ENCODE measurements around the gene PMEPA1.

PMEPA1 gene

DNA sequence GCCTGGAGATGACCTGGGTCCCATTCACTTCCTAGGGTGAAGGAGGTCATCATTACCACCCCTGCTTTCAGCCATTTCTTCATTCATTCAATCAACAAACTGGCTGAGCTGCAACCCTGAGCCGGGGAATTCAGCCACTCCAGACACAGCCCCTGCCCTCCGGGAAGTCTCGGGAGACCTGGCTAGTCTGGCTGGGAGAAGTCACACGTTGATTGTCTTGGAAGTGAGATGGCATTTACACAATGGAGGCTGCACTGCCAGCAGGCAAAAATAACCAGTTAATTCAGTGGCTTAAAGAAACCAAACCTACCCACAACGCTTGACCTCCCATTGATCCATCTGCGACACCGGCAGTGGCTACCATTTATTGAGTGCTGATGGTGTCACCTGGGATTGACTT lies 2.0 kb upstream of the PMEPA1 start:
- no peak for DNase-seq (ENCODE audit: low read depth in 2 of 2)

DNA sequence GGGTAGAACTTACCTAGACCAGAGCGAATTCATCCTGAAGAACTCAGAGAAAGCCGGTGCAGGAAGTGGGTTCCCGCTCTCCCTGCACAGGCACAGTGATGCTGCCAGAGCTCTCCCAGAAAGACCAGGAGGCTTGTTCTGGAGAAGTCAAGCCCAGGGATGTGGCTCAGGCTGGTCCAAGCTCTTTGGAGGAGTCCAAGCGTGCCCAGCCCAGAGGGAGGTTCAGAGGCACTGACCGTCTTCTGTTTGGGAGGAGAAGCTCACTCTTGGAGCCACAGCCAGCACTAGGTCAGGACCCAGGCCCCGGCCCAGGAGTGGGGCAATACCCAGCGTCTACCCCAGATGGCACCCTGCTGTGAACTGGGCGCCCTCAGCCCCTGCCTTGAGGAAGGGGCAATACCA lies 1.5 kb upstream of the PMEPA1 start:
- DNase-seq (ENCODE audit: low read depth in 2 of 2): no peak

DNA sequence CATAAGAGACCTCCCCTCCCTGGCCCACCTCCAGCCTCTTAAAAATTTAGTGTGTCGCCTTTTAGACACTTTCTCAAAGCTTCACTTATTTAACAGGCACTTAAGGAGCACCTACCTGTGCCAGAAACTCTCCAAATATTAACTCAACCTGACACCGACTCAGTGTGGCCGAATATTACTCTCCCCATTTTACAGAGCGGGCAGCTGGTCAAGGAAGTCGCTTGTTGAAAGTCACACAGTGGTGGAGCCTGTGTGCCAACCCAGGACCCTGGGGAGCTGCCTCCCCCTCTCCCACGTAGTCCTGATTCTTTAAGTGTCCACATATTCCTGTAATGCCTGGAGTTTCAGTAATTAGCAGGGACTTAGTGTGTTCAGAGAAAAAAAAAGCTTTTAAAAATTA lies 1.0 kb upstream of the PMEPA1 start:
- DNase-seq (ENCODE audit: low read depth in 2 of 2): no peak

DNA sequence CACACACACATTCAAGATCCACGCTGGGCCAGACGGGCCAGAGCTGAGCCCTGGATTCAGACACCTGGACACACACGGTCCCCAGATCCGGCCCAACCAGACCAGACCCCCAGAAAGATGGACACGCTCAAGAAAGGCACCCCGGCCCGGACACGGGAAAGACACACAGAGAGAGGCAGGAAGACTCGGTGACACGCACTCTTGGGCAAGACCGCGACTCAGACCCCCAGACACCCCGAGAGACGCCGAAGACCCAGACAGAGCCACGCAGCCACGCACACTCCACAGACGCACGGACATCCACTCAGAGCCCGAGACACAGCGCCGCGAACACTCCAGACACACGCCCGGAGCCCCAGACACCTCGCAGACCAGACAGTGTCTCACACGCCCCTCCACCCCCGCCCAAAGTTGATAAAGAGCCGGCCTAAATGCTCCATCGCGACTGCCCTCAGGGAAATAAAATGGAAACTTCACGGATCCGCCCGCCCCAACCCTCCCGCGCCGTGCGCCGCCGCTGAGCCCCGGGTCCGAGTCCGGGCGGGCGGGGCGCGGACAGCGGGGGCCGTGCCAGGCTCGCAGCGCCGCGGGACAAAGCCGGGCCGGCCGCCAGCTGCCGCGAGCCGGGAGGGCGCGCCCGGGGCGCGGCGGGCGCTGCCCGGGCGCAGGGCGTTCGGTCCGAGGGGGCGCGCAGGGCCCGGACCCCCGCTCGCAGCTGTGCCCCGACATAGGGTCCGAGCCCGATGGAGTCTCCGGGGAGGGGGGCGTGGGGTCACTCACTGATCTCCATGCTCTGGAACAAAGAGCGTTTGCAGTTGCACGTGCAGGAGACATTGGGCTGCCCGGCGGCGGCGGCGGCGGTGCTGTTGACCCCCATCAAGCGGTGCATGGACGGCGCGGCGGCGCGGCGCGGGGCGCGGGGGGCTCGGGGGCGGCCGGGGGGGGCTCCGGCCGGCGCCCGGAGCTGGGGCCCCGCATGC lies 831 bp downstream of the PMEPA1 start:
- no peak for DNase-seq (ENCODE audit: low read depth in 2 of 2)

DNA sequence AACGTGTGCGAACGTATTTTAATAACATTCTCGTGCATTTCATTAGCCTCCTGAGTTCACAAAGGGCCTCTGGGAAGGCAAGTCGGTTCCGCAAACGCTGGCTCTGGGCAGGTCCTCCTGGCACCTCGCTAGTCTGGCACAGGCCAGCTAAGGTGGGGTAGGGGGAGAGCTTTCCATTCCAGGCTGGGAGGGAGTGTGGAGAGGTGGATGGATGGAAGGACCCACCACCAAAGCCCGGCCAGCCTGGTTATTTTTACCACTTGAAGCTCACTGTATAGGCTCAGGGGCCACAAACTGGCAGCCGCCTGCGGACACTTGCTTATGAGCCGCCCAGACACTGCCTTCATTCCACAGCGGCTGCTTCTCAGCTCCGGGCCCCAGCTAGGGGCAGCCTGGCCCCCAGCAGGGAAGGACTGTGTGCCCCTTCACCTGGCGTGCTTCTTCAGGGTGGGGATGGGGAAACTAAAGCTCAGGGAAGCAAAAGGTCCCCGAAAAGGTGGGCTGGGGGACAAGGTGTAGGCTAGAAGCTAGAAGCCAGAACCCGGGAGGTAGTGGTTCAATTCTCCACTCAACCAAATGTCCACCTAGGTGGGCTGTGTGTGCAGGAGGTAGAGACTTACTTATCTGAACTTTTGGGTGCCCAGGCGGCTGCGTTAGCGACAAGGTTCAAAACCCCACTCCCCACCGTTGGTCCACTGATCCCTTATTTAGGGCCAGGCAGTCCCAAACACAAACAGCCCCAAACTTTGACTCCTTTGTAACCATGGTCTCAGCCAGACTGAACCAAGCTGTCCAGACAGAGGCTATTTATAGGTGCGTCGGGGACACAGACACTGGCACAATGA lies 1.7 kb downstream of the PMEPA1 start:
- no peak for DNase-seq (ENCODE audit: low read depth in 2 of 2)

DNA sequence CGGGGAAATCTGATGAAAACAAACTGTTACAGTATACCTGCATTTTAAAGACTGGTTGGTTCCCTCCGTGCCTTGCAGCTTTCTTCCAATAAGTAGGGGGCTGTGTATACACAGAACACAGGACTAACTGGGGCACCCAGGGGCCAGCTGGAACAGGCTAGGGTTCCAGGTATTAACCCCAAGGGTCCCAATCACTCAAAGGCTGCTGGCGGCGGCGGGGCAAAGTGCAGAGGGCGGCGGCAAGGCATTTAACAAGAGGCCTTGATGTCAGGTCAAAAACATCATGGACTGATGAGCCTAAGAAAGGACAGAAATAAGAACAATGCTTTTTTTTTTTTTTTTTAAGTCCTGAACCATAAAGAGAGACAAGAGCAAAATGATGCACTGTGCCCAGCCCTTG lies 2.5 kb downstream of the PMEPA1 start:
- DNase-seq (ENCODE audit: low read depth in 2 of 2): no peak

DNA sequence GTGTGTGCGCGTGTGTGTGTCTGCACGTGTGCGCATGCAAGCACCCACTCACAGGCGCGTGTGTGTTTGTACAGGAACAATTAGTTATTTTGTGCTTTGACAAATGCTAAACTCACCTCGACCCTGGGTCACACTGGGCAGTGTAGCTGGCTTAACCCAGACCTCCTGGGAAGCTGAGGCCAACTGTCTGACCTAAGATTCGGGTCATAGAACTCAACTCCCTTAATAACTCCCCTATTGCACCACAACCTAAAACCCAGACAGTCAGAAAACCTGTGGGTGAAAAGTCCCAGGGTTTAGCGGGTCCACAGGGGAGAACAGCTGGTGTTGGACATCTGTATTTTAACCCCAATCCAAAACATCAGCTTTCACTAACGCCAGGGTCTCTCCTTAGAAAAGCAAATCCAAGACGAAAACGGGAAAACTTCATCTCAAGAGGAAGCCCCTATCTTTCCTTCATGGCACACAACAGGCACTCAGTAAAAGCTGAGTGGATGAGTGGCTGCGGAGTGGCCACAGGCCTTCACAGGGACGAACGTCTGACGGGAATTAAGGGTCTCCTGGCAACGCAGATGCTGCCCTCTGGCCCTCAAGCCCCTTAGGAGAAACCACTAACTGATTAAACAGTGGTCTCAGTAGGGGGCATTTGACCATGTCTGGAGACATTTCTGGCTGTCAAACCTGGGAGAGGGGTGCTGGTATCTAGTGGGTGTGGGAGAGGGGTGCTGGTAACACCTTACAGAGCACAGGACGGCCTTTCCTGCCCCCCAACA lies 4.5 kb downstream of the PMEPA1 start:
- no peak for DNase-seq (ENCODE audit: low read depth in 2 of 2)

DNA sequence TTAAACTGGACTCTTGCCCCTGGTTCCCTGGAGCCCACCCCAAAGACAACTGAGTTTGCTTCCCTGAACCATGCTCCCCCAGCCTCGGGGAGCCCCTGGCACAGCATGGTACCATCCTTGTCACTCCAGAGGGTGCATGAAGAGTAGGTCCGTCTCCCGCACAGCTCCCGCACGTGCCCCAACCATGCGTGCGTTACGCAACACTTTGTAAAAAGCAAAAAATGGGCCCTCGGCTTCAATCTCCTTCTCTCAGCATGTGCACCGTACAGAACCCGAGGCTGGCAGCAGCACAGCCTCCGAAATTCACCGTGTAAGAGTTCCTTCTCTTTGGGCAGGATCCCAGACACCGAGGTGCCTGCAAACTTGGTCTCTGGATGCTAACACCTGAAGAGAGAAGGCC lies 5.6 kb downstream of the PMEPA1 start:
- no peak for DNase-seq (ENCODE audit: low read depth in 2 of 2)

DNA sequence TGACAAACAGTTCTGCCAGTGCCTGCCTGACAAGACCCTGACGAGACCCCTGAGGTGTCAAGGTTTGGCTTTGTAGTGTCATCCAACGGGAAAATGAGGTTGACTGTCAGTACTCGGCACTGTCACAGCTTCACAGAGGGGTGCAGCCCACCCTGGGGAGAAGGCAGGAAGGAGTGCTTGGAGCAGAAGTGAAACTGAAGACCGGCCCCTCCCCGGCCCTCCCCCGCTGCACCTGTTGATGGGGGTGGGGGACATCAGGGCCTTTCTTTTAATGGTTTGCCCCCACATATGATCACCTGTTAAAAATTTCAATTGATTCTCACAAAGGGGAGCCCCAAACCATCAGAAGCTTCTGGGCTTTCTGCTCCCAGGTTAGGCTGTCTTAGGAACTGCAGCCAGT lies 6.8 kb downstream of the PMEPA1 start:
- no peak for DNase-seq (ENCODE audit: low read depth in 2 of 2)

DNA sequence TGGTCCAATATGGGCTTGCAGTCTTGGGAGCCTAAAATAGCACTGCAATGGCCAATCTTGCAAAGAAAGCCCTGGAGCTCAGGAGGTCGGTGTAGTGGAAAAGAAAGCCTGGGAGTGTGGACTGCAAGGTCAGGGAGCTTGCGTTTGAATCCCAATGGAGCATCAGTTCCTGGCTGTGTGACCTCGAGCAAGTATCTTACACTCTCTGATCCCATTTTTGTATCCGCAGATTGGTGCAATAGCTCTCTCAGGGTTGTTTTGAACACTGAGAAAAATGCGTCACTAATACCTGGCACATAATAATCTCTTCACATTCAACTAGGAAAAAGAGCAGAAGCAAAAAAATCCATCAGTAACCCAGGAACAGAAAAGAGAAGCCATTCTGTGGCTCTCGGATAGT lies 7.3 kb downstream of the PMEPA1 start:
- DNase-seq (ENCODE audit: low read depth in 2 of 2): no peak

DNA sequence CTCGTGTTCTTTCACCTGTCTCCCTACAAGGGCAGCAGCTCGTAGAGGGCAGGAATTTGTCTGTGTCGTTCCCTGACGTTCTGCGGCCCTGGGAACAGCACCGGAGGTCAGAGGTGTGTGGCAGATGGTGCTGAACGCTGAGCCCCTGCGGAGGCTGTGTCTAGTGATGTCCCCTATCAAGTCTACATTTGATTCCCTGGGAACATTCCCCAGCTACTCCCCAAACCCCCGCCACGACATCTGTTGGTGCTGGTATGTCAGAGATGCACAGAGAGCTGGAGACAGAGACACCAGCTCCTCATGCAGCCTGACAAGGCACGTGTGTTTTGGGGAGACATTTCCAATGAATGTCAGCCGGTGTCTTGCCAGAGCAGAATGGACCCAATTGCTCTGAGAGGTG lies 7.7 kb downstream of the PMEPA1 start:
- DNase-seq (ENCODE audit: low read depth in 2 of 2): no peak

DNA sequence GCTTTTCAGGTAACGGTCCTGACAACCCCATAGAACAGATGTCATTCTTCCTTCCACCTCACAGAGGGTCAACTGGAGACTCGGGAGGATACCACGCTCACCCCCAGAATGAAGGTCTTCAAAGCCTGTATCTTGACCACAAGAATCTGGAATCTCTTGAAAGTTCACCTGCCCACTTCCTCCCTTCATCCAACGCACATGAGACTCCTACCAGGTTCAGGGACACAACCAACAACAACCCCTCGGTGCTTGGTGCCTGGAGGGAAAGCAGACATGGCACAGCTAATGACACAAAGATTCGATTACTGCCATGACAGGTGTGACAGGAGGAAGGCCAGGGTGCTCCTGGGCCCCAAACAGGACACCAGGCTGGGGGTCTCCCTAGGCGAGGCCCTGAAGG lies 8.2 kb downstream of the PMEPA1 start:
- DNase-seq (ENCODE audit: low read depth in 2 of 2): no peak

DNA sequence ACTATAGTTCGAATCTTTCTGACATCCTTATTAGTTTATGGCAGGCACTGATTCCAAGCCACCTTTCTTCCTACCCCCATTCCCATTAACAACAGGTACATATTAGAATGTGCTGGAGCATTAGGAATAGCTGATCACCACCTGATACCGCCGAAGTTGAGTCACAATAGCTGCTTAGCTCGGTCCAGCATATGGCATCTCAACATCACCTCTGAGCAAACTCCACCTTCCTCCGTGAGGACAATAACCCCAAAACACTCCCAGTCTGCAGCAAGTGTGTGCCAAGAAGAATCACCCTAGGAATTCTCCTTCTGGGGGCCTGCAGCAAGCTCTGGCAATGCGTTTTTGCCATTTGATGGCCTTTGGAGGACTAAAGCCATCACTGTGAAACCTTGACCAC lies 8.7 kb downstream of the PMEPA1 start:
- DNase-seq (ENCODE audit: low read depth in 2 of 2): no peak

DNA sequence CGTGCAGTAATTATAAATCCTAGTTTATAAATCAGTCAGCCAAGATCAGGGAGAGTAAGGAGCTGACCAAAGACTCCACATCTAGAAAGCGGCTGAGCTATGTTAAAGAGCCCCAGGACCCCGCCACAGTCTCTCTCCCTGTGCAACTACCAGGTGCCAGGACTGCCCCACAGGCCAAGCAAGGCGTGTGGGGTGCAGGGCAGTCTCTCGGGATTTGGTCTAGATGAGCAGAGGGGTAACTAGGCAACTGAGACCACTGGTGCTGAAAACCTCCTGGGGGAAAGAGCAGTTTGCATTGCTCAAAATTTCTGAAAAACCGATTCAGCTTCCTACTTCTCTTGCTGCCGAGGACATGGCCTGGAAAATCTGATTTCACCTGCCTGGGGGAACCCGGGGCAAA lies 10.4 kb downstream of the PMEPA1 start:
- no peak for DNase-seq (ENCODE audit: low read depth in 2 of 2)

DNA sequence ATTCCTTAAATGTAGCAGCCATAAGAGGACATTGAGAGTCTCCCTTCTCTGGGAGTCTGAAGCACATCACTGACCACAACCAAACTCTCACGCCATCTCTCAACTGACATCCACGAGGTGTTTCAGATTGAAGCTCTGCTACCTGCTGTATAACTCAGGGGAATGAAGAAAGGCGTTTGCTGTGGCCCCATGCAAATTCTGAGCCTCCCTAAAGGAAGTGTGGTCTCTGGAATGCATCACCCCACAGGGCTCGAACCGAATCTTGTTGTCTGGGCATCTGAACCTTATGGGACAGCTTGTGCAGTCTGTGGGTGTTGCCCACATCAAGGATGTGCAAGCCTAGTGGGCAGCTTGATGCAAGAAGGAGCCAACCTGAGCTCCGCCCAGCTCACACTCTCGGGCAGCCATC lies 10.9 kb downstream of the PMEPA1 start:
- no peak for DNase-seq (ENCODE audit: low read depth in 2 of 2)

DNA sequence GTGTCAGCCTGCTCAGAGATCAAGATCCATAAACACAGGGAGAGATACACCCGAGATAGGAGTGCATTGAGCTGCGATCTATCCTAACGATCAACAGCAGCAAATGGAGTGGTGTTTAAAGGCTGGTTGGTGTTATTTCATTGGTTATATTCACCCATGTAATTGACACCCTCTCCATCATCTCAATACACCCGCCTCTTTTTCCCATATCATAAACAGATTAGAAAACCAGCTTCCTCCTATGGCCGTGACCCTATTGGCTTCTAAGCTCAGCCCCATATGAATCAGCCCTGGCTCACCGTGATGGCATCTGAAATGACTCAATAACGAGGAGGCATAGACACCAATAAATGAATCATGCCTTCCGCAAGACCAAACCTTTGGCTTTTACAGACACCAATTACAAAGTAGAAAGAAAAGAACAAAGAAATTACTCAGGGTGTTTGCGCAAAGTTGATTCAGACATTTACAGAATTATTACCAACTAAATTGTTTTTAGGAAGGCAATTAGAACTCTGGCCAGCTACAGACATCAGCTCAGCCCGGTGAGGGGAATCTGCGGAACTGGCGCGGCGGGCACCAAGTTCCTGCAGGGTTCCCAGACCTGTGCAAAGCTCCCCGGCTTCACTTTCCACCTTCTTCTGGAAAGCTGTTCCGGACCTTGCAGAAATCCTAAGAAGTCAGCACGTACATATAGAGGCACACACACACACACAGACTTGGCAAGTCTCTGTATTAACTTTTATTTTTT lies 11.5 kb downstream of the PMEPA1 start:
- peak; percentile 64 to 75 for DNase-seq (ENCODE audit: low read depth in 2 of 2)

DNA sequence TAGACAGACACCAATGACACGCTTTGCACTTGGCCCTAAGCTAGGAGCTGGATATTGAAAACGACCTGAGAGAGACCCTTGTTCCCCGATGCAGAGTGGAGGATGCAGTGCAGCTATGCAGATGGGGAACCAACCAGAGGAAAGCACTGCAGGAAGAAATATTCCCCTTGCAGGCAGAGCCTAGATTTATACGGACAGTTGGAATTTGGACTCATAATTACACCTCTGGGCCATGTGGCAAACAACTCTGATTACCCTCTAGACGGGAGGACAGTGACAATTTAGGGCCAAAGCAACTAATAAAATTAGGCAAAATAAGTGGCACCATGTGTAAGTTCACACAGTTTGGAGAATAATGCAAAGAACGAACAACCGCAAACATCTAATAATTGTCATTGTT lies 12.3 kb downstream of the PMEPA1 start:
- no peak for DNase-seq (ENCODE audit: low read depth in 2 of 2)

DNA sequence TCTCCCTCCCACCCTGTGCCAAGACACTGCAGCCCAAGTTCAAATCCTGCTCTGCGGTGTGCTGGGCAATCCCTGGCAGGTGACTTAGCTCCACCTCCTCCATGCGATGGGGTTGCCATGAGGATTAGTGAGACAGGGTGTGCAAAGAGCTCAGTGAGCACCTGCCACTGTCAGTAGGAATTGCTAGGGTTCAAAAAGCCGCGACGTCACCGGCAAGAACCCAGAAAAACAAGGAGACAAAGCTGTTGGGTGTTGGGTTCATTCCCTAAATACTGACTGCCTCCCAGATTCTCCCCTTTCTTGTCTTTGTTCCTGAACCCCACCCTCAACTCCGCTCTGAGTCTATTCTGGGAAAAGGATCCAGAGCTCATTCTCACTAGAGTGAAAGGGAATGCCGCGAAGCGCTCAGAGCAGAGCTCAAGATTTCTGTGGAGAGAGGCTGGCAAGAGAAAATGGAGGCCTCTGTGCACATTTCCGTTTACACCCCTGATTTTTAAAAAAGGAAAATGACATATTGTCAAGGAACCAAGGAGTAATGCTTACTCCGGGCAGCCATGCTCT lies 13.3 kb downstream of the PMEPA1 start:
- no peak for DNase-seq (ENCODE audit: low read depth in 2 of 2)

DNA sequence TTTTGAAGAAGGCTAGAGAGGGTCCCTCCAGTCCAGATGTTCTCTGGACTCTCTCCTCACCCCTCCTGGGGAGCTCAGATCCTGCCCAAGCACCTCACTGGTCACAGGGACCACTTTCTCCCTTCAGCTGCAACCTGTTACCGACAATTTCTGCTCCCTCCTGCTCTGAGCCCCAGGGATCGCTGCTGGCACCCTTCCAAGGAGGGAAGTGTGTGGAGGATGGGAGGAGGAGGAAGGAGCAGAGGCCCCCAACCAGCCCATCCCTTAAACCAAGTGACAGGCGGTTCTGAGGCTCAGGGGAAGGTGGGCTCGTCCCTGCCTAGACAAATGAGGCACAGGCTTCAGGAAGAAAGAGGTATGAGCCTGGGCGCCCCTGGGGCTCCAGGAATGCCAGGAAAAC lies 13.9 kb downstream of the PMEPA1 start:
- DNase-seq (ENCODE audit: low read depth in 2 of 2): no peak

DNA sequence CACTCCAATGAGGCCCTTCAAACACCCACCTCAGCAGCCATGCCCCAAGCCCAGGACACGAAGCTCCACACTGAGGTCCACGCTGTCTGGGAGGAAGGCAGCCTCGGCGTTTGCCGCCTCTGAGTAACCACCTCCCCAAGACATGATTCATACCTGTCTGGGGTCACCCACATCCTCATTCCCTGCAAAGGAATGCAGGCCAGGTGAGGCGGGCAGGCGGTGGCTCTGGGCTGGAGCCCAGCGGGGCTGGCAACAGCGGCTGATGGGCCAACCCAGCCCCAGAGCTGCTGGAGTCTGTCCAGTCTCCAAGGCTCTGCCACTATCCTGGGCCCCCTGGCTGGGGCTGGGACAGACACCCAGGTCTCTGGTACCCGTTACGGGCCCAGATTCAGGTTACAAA lies 14.8 kb downstream of the PMEPA1 start:
- DNase-seq (ENCODE audit: low read depth in 2 of 2): no peak

DNA sequence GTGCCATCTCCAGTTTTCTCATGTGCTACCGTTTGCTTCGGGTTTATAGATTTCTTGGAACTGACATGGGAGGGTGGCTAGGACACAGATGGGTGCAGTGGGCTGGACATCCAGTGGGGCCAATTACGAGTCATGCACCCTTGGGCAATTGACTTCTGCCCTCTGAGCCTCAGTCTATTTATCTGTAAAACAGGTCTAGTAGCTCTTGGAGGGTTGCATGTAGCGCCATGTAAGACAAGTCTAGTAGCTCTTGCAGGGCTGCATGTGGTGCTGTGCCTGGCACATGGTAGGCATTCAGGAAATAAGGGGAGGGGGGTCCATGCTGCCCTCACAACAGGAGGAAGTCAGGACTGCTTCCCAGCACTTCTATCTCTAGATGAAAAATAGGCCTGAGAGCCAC lies 15.3 kb downstream of the PMEPA1 start:
- DNase-seq (ENCODE audit: low read depth in 2 of 2): no peak
